SW 1271 (cell line): Measurements from ENCODE around the gene DAW1.

Experiments used
- DNase-seq, 2 experiments: peaks; one replicate each; lab custom pipeline; 2025; lab: John Stamatoyannopoulos, UW

The DAW1 gene

DNA sequence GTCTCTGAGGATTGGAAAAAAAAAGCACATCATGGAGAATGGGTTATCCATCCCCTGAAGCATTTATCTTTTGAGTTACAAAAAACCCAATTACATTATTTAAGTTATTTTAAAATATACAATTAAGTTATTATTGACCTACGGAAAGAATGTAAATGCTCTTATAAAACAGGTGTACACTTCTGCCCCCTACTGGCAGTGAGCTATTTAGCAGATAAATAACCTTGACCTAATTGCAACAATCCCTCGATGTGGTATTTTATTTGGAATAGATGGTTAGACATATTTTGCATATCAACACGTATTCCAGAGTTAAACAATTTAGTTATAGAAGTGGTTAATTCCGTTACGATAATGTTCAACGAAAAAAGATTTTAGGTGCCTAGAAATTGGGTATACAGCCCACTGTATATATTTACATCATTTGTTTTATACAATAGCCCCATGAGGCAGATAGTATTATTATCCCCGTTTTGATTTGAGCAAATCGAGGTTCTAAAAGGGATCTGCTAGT lies 9.1 kb upstream of the DAW1 start:
- DNase-seq, result peak; percentile 3 to 58

DNA sequence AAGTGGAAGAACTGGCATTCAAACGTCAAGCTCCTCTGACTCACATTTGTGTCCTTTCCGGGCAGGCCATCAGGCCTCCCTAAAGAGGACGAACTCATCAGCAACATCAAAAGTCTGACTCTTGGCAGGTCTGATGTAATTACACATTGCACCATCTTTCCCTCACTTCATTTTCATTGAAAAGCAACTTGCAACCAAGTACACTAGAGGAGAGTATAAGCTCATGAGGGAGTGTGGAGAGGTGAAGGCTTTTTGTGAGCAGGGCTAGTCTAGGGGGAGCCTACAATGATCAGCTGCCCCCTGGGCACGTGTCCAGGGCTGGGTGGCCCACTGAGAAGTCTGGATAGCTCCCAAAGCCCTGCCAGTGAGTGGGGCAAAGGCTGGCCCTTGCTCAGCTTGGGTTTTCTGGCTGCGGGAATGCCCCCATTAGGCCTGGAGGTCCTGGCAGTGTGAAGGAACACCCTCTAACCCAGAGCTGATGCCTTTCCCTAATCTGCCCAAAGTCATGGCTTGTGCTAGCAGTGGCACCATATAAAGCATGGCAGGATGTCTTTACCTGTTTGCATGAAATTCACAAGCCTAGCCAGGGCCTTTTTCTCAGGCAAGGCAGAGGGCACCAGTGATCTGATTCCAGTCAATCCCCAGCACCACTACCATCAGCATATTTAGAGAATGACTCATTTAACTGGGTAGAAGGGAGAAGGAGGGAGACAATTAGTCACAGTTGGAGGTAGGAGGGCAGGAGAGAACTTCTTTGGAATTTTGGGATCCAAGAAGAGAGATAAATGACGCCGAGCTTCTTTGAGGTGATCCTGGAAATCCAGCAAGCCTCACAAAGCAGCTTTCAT lies 8.5 kb upstream of the DAW1 start:
- peak; percentile 47 to 82 for DNase-seq

DNA sequence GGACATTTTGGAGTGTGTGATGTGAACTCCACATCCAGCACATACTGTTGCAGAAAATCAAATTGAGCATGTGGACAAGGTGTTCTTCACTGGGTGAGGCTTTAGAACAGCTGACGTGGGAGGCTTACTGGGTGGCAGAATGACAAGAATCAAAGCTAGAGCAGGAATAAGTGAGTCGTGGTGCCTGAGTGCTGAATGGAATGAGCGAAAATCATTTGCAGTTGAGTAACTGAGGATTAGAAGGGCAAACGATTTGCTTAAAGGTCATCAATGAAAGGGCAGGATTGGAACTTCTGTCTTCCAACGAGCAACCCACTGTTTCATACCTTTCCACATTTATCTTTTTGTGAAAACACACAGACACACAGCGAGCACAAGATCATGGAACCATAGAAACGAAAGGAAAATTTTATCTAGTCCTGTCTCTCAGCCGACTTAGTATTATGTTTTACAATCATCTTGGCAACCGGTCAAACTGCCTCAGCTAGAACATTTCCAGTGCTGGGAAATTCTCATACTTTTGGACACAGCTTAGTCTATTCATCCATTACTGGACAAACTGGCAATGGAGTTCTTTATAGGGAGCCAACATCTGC lies 7.2 kb upstream of the DAW1 start:
- no peak for DNase-seq

DNA sequence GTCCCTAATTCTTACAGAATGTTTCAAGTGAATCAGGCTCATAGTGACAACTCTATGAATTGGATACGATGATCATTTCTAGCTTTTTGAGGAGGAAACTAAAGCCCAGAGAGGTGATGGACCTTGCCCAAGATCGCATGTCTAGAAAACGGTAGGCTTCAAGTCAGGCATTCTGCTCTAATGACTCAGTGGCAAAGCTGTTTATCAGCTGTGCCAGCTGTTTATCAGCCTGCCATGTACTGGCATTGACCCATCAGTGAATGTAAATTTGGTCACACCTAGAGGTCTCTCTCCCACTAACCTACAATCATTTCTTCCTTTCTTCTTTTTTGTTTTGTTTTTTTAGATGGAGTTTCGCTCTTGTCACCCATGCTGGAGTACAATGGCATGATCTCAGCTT lies 6.1 kb upstream of the DAW1 start:
- DNase-seq, result peak in 1 of 2 experiments; percentile 8

DNA sequence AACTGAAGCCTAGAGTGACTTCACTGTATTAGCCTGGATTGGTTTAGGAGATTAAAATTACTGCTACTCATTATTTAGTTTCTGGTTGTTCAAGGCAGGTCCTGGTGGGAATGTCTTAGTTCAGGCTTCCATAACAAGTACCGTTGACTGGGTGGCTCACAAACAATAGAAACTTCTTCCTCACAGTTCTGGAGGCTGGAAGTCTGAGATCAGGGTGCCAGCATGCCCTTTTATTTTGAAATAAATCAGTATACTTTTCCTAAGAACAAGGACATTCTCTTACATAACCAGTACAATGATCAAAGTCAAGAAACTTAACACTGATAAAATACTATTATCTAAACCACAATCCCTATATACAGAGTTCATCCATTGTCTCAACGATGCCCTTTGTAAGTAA lies 4.0 kb upstream of the DAW1 start:
- DNase-seq, result no peak

DNA sequence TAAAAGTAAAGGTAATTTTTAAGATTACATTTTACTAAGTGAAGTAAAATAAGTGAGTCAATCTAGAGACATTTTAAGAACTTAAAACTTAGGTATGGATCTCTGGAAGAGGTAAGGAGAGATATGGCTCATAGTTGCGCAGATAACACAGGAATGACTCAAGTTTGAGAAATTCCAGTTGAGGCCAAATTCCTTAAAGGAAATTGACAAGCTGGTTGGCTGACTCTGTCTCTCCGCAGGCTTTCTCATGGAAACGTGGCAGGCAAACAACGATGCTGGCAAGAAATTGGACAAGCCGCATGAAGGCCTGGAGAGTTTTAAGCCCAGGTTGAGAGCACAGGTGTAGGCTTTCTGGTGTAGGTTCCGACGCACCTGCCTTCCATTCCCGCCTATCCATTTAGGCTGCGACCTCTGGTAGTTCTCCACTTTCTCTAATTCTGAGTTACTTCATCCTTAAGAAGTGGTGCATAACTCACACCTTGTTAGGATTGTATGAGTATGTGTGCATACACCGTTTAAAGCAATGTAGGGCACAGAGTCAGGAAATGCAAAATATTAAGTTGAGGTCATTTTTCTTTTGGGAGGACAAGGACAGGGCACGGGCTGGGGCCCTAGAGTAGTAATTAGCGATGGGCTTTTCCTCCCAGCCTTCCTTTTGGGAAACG lies 589 bp upstream of the DAW1 start:
- peak; percentile 5 to 30 for DNase-seq

DNA sequence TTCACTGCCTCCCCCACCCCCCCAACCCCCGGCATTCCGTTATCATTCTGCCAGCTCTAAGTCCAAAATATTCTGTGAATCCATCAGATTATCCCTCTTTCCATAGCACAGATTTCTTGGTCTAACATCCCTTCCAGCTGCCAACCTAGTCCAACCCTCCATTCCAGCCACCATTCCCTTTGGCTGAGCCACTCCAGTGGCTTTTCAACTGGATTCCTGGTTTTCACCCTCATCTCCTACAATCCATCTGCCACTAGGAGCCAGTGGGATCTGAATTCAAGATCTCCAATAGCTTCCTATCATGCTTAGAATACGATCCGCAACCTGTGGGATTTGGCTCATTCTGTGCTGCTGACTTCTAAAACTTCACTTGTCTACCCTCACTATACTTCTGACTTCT lies 1.2 kb downstream of the DAW1 start:
- no peak for DNase-seq

DNA sequence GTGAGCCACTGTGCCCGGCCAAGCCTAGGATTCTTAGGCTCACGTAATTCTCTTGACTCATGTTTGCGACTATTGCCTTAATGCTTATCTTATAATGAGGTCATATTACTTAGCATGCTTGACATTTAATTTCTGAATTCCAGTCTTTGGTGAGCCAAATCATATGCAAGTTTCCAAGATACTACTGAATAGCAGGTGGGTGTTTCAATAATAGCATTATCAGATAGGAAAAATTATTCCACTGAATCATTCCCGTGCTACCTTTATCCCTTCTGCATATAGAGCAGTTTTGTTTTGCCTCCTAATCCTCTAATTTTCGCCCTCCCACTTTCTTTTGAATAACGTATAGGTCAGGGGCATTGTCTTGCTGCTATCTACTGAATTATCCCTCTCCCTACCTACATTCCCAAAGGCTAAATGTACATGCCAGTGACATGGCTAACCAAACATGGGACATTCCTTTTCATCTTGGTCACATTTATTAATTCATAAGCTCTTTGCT lies 4.9 kb downstream of the DAW1 start:
- DNase-seq, result no peak

DNA sequence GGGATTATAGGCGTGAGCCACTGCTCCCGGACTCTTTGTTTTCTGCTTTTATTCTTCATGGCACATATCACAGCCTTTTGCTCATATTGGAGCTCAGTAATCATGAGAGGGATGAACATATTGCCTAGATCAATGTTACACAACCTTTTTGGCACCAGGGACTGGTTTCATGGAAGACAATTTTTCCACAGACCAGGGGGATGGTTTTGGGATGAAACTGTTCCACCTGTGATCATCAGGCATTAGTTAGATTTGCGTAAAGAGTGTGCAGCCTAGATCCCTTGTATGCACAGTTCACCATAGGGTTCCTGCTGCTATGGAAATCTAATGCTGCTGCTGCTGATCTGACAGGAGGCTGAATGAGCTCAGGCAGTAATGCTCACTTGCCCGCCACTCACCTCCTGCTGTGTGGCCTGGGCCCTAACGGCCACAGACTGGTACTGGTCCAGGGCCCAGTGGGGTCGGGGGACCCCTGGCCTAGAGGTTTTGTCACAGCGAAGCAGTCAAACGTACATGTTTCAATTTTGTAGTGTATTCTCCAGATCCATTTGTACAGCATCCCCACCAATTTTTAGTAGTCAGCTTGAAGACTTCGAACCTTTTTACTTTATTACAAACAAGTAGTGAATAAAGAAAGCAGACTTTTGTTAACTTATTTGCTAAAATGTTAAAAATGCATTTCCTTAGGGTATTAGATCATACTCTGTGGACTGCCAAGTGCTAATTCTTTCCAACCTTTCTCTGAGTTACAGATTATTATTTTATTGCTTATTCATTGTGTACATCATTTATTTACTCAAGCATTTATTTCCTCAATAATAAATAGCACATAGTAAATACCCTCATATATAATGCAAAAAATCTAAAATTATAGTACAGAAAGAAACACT lies 6.2 kb downstream of the DAW1 start:
- DNase-seq, result no peak

DNA sequence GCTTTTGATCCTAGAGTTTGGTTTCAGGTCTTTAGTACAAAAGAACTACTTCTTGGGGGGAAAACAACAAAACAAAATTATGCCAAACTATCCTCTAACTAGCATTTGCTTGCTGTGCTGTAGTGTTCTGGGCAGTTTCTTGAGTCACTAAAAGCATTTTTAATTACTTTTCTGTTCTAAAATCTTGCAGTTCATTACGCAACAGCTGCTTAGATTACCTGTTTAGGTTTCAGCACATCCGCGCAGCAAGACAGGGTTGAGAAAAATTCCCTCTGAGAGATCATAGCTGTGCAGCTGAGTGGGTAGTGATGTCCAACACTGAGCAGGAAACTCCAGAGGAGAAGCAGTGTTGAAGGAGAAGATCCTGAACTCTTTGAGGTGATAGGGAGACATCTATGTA lies 9.0 kb downstream of the DAW1 start:
- DNase-seq, result no peak

DNA sequence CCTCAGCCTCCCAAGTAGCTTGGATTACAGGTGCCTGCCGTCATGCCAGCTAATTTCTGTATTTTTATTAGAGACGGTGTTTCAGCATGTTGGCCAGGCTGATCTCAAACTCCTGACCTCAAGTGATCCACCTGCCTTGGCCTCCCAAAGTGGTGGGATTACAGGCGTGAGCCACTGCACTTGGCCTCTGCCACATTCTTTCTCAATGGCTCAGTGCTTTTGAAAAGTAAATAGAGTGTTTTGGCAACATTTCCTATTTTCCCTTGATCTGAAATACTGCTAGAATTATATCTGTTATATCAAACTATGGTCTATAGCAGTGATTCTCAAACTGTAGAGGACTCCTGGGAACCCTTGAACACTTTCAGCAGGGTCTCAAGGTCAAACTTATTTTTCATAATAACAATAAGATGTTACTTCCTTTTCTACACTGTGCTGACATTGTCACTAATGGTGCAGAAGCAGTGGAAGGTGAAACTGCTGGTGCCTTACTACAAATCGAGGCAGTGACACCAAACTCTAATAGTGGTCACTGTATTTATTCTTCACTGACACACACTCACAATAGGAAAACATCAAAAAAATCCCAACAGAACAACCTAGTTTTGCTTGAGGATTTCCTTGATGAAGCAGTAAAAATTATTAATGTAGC lies 10.6 kb downstream of the DAW1 start:
- DNase-seq, result no peak

DNA sequence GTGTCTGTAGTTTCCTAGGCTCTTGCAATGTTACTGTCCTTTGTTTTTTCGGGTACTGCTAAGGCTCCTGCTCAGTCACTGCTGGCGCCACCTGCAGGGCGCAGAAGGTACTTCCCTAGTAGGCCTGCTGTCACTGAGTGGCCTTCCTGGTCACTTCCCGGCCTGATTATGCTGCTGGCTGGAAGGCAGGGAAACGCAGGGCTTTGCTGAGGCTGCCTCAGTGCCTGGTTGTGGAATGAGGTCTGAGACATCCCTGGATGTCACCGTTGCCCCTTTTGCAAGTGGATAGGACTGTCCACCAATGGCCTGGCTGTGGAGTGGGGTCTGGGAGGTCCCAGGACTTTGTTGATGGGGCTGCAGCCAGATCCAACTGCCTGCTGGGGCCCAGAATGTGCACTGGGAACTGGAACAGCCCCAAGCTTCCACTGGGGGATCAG lies 13.1 kb downstream of the DAW1 start:
- peak; percentile 24 to 64 for DNase-seq

DNA sequence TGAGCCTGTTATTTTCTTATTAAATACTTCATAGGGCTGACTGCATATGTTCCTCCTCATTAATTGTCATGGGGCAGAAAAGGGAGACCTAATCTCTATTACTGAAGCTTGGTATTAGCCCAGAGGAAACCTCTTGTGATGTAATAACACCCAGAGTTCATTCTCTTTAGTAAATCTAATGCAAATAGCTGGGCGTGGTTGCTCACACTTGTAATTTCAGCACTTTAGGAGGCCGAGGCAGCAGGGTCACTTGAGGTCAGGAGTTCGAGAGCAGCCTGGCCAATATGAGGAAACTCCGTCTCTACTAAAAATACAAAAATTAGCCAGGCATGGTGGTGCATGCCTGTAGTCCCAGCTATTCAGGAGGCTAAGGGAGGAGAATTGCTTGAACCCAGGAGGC lies 14.7 kb downstream of the DAW1 start:
- no peak for DNase-seq

DNA sequence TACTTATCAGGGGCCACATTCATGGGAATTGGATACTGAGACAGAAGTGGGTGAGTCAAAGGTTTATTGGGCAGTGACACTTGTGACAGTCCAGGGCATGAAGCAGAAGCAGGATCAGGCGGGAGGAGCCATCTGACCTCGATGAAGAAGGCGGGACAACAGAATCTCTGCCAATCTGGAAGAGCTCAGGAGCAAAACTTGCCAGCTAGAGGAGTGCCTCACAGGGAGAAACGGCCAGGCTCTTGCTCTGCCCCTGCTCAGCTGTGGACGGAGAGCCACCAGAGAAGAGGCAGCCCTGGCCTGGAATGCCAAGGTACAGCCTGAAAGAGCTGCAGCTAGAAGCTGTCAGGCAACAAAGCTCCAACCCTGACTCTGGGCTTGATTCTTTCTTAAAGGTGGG lies 16.9 kb downstream of the DAW1 start:
- peak in 1 of 2 experiments; percentile 13 for DNase-seq

DNA sequence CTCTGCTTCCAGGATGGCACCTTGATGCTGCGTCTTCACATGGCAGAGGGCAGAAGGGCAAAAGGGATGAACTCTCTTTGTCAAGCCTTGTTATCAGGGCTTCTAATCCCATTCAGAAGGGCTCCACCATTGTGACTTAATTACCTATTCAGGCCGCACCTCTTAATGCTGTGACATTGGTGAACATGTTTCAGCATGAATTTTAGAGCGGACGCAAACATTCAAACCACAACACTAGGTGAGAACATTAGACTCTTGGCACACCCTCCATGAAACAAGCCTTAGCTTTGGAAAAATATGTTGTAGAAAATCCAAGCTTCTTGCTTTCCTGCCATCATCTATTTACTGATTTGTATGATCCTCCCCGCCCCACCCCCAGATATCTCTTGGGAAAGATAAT lies 17.9 kb downstream of the DAW1 start:
- no peak for DNase-seq

DNA sequence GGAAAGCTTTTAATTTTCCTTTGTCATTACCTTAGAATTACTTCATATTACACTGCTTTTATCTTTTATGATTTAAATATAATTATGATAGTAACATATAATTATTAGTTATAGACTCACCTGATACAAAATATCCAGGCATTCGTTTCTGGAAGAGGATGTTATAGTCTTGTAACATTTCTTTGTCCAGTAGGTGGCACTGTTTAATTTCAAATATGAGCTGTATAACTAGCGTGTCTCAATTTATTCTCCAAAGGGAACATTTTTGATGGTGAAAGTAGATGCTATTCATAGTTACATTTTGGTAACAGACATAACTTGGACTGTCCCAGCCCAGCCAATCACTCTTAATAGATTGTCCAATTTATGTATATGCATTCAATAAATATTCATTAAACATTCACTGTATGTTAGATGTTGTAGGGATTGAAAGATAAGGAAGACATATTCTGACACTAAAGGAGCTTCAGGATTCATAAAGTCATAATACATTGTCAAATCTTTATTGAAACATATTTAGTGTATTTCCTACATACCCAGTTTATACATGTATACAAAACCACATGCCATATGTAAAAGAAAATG lies 19.2 kb downstream of the DAW1 start:
- peak; percentile 24 to 67 for DNase-seq

DNA sequence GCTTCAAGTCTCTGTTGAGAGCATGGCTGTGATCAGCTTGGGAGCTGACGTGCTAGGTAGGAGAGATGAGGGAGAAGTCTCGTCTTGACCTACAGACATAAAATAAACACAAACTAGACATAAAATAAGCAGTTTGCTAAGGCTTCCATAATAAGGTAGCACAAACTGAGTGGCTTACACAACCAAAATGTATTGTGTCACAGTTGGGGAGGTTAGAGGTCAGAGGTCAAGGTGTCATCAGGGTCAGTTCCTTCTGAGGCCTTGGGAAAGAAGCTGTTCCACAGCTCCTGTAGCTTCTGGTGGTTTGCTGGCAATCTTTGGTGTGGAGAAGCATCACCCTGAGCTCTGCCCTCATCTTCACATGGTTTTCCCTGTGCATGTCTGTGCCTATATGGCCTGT lies 20.2 kb downstream of the DAW1 start:
- no peak for DNase-seq

DNA sequence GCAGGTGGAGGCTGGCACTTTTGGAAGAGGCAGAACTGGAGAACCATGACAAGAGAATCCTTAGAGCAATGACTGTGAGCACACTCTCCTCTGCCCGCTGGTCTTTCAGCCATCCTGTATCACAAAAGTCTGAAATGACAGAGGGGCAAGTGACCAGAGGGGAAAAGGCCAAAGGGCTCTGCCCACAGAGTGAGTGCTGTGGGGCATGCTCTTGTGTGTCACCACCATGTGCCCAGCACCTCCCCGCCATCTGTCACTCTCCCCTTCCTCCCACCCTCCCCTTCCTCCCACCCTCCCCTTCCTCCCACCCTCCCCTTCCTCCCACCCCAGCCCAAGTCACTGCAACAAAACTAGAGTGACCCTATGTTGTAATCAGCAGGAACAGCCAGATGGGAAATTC lies 31.9 kb downstream of the DAW1 start:
- DNase-seq, result no peak

DNA sequence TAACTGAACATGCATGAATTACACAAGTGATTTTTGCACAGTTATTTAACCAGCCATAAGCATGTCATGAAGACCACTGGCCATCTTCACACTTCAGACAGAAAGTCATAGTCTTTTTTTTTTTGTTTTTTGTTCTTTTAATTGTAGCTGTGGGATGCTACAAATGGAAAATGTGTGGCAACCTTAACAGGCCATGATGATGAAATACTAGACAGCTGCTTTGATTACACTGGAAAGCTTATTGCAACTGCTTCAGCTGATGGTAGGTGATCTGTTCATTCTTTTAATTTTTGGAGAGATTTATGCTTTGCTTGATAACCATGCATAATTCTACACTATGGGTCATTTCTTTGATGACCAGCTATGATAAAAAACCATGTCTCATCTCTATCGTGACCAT lies 35.6 kb downstream of the DAW1 start:
- no peak for DNase-seq

DNA sequence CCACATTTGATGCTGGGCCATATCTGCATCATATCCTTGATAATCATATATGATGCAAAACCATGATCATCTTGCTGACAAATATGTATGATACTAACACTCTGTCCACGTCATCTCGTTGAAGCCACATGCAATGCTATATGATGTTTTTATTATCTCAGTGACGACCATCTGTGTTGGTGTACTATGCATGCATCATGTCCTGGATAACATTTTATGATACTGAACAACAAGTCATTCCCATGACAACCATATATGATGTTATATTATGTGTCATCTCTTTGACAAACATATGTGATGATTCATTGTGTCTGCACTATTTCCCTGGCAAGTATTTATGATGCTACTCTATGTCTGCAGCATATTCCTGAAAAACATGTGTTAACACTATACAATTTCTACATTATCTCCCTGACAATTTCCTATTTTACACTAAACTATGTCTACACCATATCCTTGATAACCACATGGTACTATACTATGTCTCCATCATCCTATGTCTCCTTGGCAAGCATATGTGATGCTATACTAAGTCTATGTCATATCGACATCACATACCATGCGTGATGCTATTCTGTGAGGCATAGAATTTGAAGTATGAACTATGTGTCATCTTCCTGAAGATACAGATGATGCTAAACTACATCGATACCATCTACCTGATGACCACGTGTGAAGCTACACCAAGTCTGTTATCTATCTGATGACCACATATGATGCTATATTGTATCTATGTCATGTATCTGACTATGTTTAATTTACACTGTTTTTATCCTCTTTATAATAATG lies 37.0 kb downstream of the DAW1 start:
- DNase-seq, result no peak
